Measurements from ENCODE around the gene MICU1. TPM values are rescaled to one million over a fixed set of nuclear protein-coding genes. Genes with fewer than 3 reads are reported as not detected.
A peak's percentile ranks its signal among the peaks of the same experiment; 100 is the strongest.

MICU1 gene
- total and polyA plus RNA-seq, 2 of the 13 experiments (the other 11 are each of a cell fraction or from before 2014, with no cell fraction given): 32.5 to 56.1 TPM

DNA sequence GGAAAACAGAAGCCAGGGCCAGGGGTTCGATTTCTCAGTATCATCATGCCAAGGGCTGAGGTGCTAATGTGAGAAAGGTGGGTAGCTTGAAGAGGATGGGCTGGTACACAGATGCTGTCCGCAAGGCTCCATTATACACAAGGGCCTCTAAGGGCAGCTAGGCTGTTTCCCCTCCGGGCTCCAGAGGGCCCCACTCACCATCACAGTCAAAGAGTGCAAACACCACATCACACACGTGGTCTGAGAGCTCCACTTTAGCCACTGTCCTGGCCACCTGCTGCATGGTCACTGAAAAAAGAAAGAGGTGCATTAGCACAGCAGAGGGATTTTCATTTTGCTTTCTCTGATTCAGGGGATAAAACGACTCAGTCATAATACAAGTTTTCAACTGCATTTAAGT, 250.3 kb downstream of the MICU1 start (continued):
- TF ChIP-seq HOXA9 (CRISPR knock-in tag; IDR thresholded peaks at IDR 0.05; ENCODE audit: borderline replicate concordance) (no peak), ZNF383 (CRISPR knock-in tag; IDR thresholded peaks at IDR 0.05; ENCODE audit: borderline replicate concordance) (no peak), JUND (CRISPR knock-in tag; IDR thresholded peaks at IDR 0.05) (no peak), MYC (CRISPR knock-in tag; IDR thresholded peaks at IDR 0.05; ENCODE audit: borderline replicate concordance) (peak; percentile 58; the same call in 1 of the 2 replicates), FOXA1 (IDR thresholded peaks at IDR 0.05) (no peak), FOXA1 (CRISPR knock-in tag; IDR thresholded peaks at IDR 0.05) (peak; percentile 64), ZNF605 (CRISPR knock-in tag; IDR thresholded peaks at IDR 0.05) (no peak), RAD21 (CRISPR knock-in tag; IDR thresholded peaks at IDR 0.05) (peak; percentile 53), GABPA (IDR thresholded peaks at IDR 0.05; ENCODE audit: low read depth, low read length) (no peak), GABPA (CRISPR knock-in tag; IDR thresholded peaks at IDR 0.05; ENCODE audit: low read depth) (no peak), ZBTB3 (CRISPR knock-in tag; IDR thresholded peaks at IDR 0.05; ENCODE audit: borderline replicate concordance, low read depth) (no peak)
- TF ChIP-seq, protein P1, sequence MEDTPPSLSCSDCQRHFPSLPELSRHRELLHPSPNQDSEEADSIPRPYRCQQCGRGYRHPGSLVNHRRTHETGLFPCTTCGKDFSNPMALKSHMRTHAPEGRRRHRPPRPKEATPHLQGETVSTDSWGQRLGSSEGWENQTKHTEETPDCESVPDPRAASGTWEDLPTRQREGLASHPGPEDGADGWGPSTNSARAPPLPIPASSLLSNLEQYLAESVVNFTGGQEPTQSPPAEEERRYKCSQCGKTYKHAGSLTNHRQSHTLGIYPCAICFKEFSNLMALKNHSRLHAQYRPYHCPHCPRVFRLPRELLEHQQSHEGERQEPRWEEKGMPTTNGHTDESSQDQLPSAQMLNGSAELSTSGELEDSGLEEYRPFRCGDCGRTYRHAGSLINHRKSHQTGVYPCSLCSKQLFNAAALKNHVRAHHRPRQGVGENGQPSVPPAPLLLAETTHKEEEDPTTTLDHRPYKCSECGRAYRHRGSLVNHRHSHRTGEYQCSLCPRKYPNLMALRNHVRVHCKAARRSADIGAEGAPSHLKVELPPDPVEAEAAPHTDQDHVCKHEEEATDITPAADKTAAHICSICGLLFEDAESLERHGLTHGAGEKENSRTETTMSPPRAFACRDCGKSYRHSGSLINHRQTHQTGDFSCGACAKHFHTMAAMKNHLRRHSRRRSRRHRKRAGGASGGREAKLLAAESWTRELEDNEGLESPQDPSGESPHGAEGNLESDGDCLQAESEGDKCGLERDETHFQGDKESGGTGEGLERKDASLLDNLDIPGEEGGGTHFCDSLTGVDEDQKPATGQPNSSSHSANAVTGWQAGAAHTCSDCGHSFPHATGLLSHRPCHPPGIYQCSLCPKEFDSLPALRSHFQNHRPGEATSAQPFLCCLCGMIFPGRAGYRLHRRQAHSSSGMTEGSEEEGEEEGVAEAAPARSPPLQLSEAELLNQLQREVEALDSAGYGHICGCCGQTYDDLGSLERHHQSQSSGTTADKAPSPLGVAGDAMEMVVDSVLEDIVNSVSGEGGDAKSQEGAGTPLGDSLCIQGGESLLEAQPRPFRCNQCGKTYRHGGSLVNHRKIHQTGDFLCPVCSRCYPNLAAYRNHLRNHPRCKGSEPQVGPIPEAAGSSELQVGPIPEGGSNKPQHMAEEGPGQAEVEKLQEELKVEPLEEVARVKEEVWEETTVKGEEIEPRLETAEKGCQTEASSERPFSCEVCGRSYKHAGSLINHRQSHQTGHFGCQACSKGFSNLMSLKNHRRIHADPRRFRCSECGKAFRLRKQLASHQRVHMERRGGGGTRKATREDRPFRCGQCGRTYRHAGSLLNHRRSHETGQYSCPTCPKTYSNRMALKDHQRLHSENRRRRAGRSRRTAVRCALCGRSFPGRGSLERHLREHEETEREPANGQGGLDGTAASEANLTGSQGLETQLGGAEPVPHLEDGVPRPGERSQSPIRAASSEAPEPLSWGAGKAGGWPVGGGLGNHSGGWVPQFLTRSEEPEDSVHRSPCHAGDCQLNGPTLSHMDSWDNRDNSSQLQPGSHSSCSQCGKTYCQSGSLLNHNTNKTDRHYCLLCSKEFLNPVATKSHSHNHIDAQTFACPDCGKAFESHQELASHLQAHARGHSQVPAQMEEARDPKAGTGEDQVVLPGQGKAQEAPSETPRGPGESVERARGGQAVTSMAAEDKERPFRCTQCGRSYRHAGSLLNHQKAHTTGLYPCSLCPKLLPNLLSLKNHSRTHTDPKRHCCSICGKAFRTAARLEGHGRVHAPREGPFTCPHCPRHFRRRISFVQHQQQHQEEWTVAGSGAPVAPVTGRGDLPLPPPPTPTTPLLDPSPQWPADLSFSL (CRISPR knock-in tag; IDR thresholded peaks at IDR 0.05): no peak
- TF ChIP-seq, protein P2, sequence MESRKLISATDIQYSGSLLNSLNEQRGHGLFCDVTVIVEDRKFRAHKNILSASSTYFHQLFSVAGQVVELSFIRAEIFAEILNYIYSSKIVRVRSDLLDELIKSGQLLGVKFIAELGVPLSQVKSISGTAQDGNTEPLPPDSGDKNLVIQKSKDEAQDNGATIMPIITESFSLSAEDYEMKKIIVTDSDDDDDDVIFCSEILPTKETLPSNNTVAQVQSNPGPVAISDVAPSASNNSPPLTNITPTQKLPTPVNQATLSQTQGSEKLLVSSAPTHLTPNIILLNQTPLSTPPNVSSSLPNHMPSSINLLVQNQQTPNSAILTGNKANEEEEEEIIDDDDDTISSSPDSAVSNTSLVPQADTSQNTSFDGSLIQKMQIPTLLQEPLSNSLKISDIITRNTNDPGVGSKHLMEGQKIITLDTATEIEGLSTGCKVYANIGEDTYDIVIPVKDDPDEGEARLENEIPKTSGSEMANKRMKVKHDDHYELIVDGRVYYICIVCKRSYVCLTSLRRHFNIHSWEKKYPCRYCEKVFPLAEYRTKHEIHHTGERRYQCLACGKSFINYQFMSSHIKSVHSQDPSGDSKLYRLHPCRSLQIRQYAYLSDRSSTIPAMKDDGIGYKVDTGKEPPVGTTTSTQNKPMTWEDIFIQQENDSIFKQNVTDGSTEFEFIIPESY (CRISPR knock-in tag; IDR thresholded peaks at IDR 0.05): 0 out of 2 replicates have a peak, but pooled peaks have one; percentile 9
- TF ChIP-seq, protein P3, sequence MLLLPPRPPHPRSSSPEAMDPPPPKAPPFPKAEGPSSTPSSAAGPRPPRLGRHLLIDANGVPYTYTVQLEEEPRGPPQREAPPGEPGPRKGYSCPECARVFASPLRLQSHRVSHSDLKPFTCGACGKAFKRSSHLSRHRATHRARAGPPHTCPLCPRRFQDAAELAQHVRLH (CRISPR knock-in tag; IDR thresholded peaks at IDR 0.05; ENCODE audit: borderline replicate concordance, low read depth): no peak
- TF ChIP-seq, protein P4, sequence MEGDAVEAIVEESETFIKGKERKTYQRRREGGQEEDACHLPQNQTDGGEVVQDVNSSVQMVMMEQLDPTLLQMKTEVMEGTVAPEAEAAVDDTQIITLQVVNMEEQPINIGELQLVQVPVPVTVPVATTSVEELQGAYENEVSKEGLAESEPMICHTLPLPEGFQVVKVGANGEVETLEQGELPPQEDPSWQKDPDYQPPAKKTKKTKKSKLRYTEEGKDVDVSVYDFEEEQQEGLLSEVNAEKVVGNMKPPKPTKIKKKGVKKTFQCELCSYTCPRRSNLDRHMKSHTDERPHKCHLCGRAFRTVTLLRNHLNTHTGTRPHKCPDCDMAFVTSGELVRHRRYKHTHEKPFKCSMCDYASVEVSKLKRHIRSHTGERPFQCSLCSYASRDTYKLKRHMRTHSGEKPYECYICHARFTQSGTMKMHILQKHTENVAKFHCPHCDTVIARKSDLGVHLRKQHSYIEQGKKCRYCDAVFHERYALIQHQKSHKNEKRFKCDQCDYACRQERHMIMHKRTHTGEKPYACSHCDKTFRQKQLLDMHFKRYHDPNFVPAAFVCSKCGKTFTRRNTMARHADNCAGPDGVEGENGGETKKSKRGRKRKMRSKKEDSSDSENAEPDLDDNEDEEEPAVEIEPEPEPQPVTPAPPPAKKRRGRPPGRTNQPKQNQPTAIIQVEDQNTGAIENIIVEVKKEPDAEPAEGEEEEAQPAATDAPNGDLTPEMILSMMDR (CRISPR knock-in tag; IDR thresholded peaks at IDR 0.05): peak; percentile 62
- TF ChIP-seq, protein P5, sequence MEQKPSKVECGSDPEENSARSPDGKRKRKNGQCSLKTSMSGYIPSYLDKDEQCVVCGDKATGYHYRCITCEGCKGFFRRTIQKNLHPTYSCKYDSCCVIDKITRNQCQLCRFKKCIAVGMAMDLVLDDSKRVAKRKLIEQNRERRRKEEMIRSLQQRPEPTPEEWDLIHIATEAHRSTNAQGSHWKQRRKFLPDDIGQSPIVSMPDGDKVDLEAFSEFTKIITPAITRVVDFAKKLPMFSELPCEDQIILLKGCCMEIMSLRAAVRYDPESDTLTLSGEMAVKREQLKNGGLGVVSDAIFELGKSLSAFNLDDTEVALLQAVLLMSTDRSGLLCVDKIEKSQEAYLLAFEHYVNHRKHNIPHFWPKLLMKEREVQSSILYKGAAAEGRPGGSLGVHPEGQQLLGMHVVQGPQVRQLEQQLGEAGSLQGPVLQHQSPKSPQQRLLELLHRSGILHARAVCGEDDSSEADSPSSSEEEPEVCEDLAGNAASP (CRISPR knock-in tag; IDR thresholded peaks at IDR 0.05; ENCODE audit: borderline replicate concordance): 0 out of 2 replicates have a peak, but pooled peaks have one; percentile 17

All from HepG2 (cell line).